Tongue (tissue), 2 donors: ENCODE data around the gene TASP1. TPM values are rescaled to one million over a fixed set of nuclear protein-coding genes. Genes with fewer than 3 reads are reported as not detected.
"Not testable (repeated sequence)": the region's sequence is repeated elsewhere in the genome, so short reads cannot be mapped to it uniquely, and the experiment has no call there.

ENCODE experiments used
- DNase-seq: peaks from one replicate; pipeline ENCODE4 v3.0.0-alpha.2; 2015
- total RNA-seq: library from RNA; depleted of rRNA; stranded (reverse); fragments of >200 nt; gene quantifications from one replicate; pipeline ENCODE4 v1.2.3, GENCODE V29; 2014

The TASP1 gene
- total RNA-seq, 1 donor from 2014 or later: 19.5 TPM

DNA sequence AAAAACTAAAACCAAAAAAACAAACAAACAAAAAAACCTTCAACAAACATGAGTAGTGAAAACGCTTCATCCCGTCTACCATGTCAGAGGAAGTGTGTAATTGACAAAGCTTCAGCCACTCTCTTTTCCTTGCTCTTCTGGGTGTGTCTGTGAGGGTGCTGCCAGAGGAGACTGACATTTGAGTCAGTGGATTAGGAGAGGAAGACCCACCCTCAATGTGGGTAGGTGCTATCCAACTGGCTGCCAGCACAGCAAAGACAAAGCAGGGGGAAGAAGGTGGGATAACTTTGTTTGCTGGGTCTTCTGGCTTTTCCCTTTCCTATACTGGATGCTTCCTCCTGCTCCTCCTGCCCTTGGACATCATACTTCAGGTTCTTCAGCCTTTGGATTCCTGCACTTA, 145.6 kb downstream of the TASP1 start:
- DNase-seq: no peak

DNA sequence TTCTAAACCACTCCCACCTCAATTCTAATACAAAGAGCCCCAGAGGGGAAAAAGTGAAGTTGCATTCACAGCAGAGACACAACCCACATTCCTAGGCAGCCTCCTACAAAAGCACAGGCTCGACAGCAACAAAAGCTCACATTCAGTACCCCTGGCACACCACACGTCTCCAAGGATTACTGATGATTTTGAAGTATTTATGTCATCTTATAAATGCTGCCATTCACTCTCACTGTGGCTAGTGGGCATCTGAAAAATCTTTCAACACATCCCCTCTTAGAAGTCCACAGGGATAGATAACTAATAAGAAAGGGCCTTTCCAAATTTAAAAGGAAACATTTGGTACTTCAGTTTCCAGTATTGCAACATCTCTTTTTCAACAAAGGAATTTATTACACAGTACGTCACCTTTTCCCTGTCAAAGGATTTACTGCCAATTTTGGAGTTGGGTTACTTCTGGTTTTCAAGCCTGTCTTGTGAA, 146.7 kb downstream of the TASP1 start:
- peak; percentile 37 for DNase-seq

GRCh38 chr20:13487202-13487601, 151.5 kb downstream of the TASP1 start:
- no peak for DNase-seq

DNA sequence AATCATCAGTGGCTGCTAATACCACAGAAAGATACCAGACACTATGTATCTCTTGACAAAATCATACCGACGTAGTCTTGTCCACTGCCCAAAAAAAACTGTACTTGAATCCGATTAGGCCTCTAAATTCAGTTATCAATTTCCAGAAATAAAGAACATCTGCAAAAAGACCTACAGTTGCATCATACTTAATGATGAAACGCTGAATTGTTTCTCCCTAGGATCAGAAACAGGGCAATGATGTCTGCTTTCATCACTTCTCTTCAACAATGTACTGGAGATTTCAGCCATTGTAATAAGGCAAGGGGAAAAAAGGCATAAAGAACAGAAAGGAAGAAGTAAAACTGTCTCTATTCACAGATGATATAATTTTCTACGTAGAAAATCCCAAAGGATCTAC, 152.0 kb downstream of the TASP1 start:
- no peak for DNase-seq

DNA sequence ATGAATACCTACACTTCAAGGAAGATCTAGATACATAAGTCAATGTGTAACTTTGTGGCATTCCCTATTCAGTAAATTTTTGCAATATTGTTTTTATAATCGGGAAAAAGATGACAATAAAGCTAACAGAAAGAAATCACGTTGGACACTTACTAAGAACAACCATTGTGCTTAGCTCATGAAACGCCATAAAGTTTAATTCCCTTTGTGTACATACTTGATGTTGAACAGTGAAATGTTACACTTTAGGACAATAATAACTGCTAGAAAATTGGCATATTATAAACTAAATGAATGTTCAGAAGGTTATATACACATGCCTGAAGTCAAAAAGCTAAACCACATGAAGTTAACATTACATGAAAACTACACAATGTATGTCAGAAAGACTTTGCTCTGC, 153.2 kb downstream of the TASP1 start:
- no peak for DNase-seq

DNA sequence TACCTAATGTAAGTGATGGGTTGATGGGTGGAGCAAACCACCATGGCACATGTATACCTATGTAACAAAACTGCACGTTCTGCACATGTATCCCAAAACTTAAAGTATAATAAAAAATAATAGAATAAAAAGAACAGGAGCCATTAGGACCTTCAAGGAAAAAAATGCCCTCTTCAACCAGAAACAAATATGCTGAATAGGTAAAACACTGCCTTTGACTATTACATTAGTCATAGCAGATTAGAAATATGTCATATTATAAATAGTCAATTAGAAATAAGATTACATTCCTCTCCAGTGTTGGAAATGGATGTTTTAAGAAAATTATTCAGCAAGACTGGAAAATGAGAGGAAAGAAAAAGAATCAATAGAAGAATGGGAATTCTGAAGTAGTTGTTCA, 153.7 kb downstream of the TASP1 start:
- DNase-seq: not testable (repeated sequence)

DNA sequence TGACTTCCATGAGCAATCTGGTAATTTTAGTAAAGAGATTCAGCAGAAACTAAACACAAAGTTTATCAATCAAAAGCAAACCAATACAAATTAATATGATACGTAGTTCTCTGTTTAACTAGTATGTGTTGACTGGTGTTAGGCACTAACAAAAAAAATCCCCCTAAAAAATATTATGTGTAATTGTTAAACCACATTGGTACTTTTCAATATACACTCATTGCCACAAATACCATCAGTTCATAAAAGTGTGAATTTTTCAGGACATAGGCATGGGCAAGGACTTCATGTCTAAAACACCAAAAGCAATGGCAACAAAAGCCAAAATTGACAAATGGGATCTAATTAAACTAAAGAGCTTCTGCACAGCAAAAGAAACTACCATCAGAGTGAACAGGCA, 155.3 kb downstream of the TASP1 start:
- DNase-seq: not testable (repeated sequence)

- no peak for DNase-seq
Observed at GRCh38 chr20:13478366-13478765, 160.4 kb downstream of the TASP1 start.

GRCh38 chr20:13474467-13474866, 164.3 kb downstream of the TASP1 start:
- DNase-seq: no peak

GRCh38 chr20:13469262-13469661, 169.5 kb downstream of the TASP1 start:
- DNase-seq: no peak

- no peak for DNase-seq
Observed at GRCh38 chr20:13468166-13468565, 170.6 kb downstream of the TASP1 start.

- DNase-seq: no peak
Observed at GRCh38 chr20:13464702-13465101, 174.0 kb downstream of the TASP1 start.

DNA sequence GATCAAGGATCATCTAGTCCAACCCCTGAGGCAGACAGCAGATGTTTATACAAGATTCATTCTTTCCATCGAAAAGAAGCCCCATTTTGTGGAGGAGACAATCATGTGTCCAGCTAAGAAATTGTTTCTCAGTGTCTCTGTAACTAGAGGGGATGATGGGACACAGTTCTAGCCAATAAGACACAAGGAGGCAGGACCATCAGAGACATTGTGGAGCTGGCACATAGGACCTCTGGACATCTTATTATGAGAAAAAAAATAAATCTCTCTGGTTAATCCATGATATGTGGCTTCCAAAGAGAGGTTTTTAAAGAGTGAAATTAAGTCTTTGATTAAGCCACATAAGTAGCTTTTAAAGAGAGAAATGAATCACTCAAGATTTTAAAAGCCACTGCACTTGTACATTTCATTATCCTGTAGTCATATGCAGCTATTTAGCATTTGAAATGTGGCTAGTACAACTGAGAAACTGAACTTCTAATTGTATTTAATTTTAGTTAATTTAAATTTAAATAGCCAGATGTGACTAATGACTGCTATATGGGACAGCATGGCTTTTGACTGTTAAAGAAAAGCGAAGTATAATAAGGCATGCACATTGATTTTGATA, 176.8 kb downstream of the TASP1 start:
- DNase-seq: no peak

GRCh38 chr20:13458860-13459451, 179.8 kb downstream of the TASP1 start:
- DNase-seq: peak; percentile 6

- DNase-seq: no peak
Observed at GRCh38 chr20:13457487-13457886, 181.2 kb downstream of the TASP1 start.

GRCh38 chr20:13455713-13456112, 183.0 kb downstream of the TASP1 start:
- DNase-seq: no peak

- no peak for DNase-seq
Observed at GRCh38 chr20:13453367-13453766, 185.4 kb downstream of the TASP1 start.

GRCh38 chr20:13452470-13453124, 186.1 kb downstream of the TASP1 start:
- DNase-seq: no peak

GRCh38 chr20:13449868-13450434, 188.8 kb downstream of the TASP1 start:
- no peak for DNase-seq

DNA sequence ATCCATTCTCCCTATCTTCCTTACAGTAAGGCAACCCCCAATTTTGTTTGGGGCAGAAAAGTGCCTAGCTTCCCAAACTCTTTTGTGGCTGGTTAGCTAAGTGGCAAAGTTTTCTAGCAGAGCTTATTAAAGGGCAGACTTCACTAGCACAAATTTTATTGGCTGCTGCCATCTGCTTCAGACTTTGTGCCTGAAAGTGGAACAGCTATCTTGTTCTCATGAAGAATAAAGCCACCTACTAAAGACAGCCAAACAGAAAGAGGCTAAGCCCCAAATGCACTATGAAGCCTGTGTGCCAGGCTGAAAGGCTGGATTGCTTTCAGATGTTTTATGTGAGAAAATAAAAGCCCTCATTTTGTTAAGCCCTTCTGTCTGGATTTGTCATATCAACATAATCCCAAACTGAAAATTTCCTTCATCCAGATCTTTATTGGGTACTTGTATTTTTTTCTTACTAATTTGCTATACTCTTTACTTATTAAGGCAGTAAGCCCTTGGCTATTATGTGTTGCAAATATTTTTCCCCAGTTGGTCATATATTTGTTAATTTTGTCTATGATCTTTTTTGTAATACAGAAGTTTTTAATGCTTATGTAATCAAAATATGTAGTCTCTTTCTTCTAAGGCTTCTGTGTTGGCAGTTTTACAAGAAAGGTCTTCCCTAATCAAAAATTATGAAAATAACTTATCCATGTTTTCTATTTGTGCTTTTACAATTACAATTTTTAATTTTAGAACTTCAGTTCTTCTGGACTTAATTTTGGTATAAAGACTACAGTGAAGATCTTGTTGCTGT, 191.1 kb downstream of the TASP1 start:
- no peak for DNase-seq

- no peak for DNase-seq
Observed at GRCh38 chr20:13443690-13444089, 195.0 kb downstream of the TASP1 start.

DNA sequence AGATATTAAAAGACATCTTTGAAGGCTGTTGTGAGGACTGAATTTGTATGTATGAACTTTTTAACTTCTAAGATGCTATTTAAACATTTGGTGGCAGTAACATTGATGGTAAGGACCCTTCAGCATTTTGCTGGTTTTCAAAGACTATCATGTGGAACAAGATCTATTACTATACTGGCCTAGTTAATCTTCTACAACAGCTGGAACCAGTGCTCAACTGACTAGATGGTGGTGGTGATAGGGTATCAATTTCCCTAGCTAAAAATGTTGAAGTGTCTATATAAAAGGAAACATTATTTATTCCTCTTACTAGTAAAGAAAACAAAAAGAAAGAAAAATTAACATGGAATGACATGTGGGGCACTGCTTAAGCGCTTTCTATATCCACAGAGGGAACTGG, 195.7 kb downstream of the TASP1 start:
- DNase-seq: peak; percentile 20

GRCh38 chr20:13441388-13441787, 197.3 kb downstream of the TASP1 start:
- DNase-seq: no peak
